NB4 (cell line): ENCODE data around the gene MBD6.

ENCODE experiments used
- CTCF ChIP-seq: IDR thresholded peaks from one replicate; pipeline ENCODE4 v1.5.1; 2012; ENCODE audit warnings: low read depth, low read length
- POLR2A ChIP-seq: IDR thresholded peaks from 2 replicates; pipeline ENCODE4 v1.6.1; 2011; ENCODE audit warnings: mild to moderate bottlenecking; ENCODE audit not compliant: insufficient read length; ENCODE audit errors: extremely low read depth
- TF ChIP-seq, protein P1 (sequence below): IDR thresholded peaks from 2 replicates; pipeline ENCODE4 v1.6.1; 2011; ENCODE audit warnings: low read depth, low read length

DNA sequence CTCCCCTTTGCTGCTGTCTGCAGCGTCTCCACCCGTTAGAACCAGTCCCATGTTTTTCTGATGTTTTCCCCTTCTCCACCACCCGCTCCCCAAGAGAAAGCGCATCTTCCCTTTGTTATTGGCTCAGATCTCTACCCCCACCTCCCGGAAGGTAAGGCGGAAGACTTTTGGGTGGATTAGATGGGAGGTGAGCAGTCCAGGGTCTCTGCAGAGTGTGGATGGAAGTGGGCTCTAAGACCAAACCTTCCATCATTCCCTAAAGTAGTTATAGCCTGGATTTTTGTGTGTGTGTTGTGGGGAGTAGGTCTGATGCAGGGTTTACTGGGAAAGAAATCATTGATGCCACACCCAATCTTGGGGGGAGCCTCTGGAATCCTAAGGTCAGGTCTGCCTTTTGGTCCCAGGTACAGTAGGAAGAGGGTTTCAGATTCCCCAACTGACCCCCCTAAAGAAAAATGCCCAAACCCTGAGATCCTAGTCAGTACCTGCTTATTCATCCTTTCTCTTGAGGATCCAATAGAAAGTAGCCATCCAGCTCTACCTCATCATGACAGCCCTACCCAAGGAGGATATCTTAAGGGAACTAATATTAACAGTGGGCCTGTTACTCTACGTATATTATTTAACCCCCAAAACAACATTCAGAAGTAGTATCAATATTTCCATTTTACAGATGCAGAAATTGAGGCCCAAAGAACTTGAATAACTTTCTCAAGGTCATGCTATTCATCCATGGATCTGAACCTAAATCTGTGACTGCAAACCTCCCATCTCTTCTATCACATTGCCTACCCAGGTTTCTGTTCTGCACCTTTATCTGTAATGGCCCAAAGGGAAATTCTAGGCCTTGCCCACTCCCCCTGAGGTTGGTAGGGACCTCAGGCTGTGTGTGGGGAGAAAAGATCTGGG, 28.3 kb downstream of the MBD6 start:
- no peak for TF ChIP-seq CTCF
- no peak for TF ChIP-seq POLR2A
- TF ChIP-seq, protein P1, sequence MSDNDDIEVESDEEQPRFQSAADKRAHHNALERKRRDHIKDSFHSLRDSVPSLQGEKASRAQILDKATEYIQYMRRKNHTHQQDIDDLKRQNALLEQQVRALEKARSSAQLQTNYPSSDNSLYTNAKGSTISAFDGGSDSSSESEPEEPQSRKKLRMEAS = no peak
